Stimulated activated CD8-positive, alpha-beta memory T cell treated with anti-CD3 and anti-CD28 coated beads, Interleukin-15, amount 100 ng/mL, for 1 hour (primary cell): ENCODE measurements around the gene AMER3.
A peak's percentile ranks its signal among the peaks of the same experiment; 100 is the strongest.

ENCODE experiments used
- DNase-seq: peaks from one replicate; pipeline ENCODE4 v3.0.0-alpha.2; 2020; ENCODE audit warnings: low read depth

AMER3 gene

GRCh38 chr2:130786076-130786475 is 30.7 kb downstream of the AMER3 start:
- no peak for DNase-seq

GRCh38 chr2:130787841-130788240 is 32.5 kb downstream of the AMER3 start:
- DNase-seq: no peak

DNA sequence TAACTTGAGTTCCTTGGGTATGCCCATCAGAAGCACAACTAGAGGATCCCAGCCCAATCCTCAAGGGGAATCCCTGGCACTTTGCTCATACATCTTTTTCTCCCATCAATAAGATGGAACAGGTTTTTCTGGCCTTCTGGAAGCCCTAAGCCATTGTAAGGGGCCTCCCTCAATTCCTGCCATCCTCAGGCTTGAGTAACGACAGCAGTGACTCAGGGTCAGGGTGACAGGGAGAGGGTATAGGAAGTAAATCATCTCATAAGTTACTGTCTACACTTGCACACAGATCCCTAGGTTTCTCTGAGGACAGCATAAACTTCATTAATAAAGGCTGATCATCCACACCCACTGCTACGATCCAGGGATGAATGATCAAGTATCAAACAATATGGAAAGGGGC is 35.0 kb downstream of the AMER3 start:
- no peak for DNase-seq

GRCh38 chr2:130790804-130791616 is 35.7 kb downstream of the AMER3 start:
- DNase-seq: no peak

DNA sequence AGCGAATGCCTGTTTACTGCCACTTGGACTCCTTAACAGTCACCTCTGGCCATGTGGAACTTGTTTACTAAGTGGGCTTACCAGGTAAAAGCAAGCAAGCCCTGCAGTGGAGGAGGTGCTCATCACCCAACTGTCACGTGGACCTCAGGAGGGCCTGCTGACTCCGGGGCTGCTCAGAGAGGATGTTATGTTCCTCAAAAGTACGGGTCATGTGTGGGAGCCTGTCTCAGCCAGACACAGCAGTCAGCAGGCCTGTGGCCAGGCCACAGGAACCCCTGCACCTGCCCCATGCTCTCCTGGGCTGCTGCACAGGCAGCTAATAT is 36.2 kb downstream of the AMER3 start:
- no peak for DNase-seq

DNA sequence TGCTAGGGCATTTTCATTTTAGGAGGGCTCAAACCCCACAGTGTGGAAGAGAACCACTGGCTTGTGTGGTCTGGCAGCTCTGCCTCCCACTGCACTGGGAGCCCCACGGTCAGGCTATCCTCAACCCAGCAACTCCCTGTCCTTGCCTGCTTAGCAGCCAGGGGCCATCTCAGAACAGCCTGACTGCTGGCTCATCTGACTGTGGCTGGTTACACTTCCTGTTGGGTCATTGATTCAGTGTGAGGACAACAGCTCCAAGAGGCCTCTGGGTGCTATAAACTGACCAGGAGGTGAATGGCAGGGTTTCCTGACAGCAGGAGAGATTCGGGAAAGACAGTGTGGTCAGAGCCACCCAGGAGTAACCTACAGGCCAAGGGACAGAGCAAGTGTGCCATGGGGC is 40.1 kb downstream of the AMER3 start:
- no peak for DNase-seq

GRCh38 chr2:130796290-130796689 is 41.0 kb downstream of the AMER3 start:
- DNase-seq: no peak

GRCh38 chr2:130797493-130798435 is 42.4 kb downstream of the AMER3 start:
- peak; percentile 85 for DNase-seq

- DNase-seq: no peak
These were observed 43.3 kb downstream of the AMER3 start for GRCh38 chr2:130798472-130799218.

- no peak for DNase-seq
These were observed 44.0 kb downstream of the AMER3 start for GRCh38 chr2:130799295-130799694.

GRCh38 chr2:130805613-130806012 is 50.3 kb downstream of the AMER3 start:
- DNase-seq: no peak

- DNase-seq: no peak
These were observed 51.0 kb downstream of the AMER3 start for GRCh38 chr2:130806370-130806769.

GRCh38 chr2:130807659-130808385 is 52.5 kb downstream of the AMER3 start:
- DNase-seq: no peak

GRCh38 chr2:130808482-130809268 is 53.3 kb downstream of the AMER3 start:
- no peak for DNase-seq

DNA sequence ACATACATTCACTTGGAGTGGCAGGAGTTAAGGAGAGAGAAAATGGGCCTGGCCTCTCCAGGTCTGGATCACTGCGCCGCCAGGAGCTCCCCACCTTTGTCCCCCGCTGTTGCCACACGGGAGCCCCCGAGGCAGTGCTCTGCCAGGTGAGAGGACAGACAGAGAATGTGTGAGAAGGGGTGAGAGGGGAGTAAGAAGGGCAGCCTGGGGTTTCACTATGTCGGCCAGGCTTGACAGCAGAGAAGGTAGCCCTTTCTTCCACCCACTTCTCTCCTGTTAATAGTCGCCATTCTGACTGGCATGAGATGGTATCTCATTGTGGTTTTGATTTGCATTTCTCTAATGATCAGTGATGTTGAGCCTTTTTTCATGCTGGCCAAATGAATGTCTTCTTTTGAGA is 55.1 kb downstream of the AMER3 start:
- no peak for DNase-seq

- DNase-seq: no peak
These were observed 58.4 kb downstream of the AMER3 start for GRCh38 chr2:130813722-130814121.

DNA sequence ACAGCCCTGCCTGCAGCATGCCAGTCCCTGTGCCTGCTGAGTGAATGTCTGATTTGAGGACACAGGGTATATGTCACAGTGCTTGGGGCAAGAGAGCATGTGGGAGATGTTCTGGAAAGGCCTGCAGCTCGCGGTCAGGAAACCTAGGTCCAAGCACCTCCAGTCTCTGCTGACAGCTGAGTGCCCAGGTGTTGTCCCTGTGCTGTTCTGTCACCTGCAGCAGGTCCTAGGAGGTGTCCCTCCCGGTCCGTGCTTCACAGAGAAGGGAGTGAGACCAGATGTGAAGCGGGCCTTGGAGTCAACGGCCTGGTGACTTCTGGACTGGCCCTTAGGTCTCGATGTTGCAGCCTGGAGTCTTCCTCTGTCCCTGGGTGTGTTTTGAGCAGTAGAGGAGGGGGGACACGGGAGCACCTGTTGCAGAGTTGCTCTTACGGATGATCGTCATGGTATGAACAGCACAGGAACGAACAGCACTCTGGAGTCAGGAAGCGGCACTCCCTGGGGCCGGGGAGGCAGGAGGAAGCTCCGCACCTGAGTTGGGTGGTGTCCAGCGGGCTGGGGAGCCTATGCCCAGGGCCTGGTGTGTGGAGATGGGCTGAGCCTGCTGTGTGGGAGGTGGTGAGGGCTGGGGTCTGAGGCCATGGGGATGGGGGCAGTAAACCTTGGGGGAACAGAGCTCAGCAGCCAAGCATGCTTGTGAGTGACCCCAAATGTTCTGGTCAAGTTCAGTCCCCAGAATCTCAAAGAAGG is 59.8 kb downstream of the AMER3 start:
- no peak for DNase-seq
